ENCODE results near the gene DEDD. TPM values are rescaled to one million over a fixed set of nuclear protein-coding genes. Genes with fewer than 3 reads are reported as not detected.

Gene DEDD
- total RNA-seq, 2 experiments from 2014 or later = 35.5 to 36.6 TPM

GRCh38 chr1:161079436-161080110 lies 52.9 kb downstream of the DEDD start:
- no peaks in the 10 kb centered on the region for H3K9me3 ChIP-seq (ENCODE audit: control insufficient read depth in 1 of 2, insufficient read depth in 1 of 2, low read length in 2 of 2)
- Mint-ChIP-seq H3K27ac (no peak overlapping the region), H3K4me1 (ENCODE audit: low read depth) (no peaks in the 10 kb centered on the region), H3K9me3 (no peaks in the 10 kb centered on the region), H3K36me3 (ENCODE audit: low read depth) (no peaks in the 10 kb centered on the region), H3K27me3 (no peaks in the 10 kb centered on the region), H3K4me3 (no peak overlapping the region)
- no peak overlapping the region for H3K4me3 ChIP-seq (ENCODE audit: low read length)
- H3K4me1 ChIP-seq (ENCODE audit: insufficient read depth, low read length) = no peaks in the 10 kb centered on the region
- POLR2A ChIA-PET = interaction anchor here (0.7 to 2.3 kb wide), 3 partner anchors 11 to 18 kb away, joined by 3 to 5 read pairs (median 4); no protein-coding TSS in a partner anchor
- H3K36me3 ChIP-seq (ENCODE audit: insufficient read depth, low read length) = no peaks in the 10 kb centered on the region
- ATAC-seq (ENCODE audit: poor library complexity) = no peak
- H3K27me3 ChIP-seq (ENCODE audit: control insufficient read depth in 1 of 2, insufficient read depth in 2 of 2, low read length in 2 of 2) = no peaks in the 10 kb centered on the region
- no peak for TF ChIP-seq CTCF (IDR thresholded peaks at IDR 0.05)
- CTCF ChIA-PET = interaction anchor here (0.6 kb wide), 1 partner anchor 89 kb away, joined by 4 read pairs; no protein-coding TSS in a partner anchor
- H3K27ac ChIP-seq (ENCODE audit: low read depth in 1 of 2, low read length in 2 of 2) = no peak overlapping the region
- intact Hi-C loops (cut with DNase I, micrococcal nuclease) = no loop called here
- no peak for DNase-seq

GRCh38 chr1:161077426-161077825 lies 55.0 kb downstream of the DEDD start:
- Mint-ChIP-seq H3K27ac (no peak overlapping the region), H3K4me1 (ENCODE audit: low read depth) (peaks cover 9% of the 10 kb centered on the region), H3K4me3 (no peak overlapping the region), H3K27me3 (no peaks in the 10 kb centered on the region), H3K9me3 (no peaks in the 10 kb centered on the region), H3K36me3 (ENCODE audit: low read depth) (no peaks in the 10 kb centered on the region)
- TF ChIP-seq CTCF (IDR thresholded peaks at IDR 0.05) = no peak
- ATAC-seq (ENCODE audit: poor library complexity) (no peak), DNase-seq (no peak)
- H3K36me3 ChIP-seq (ENCODE audit: insufficient read depth, low read length) = no peaks in the 10 kb centered on the region
- H3K9me3 ChIP-seq (ENCODE audit: control insufficient read depth in 1 of 2, insufficient read depth in 1 of 2, low read length in 2 of 2) = no peaks in the 10 kb centered on the region
- H3K27me3 ChIP-seq (ENCODE audit: control insufficient read depth in 1 of 2, insufficient read depth in 2 of 2, low read length in 2 of 2) = no peaks in the 10 kb centered on the region
- H3K27ac ChIP-seq (ENCODE audit: low read depth in 1 of 2, low read length in 2 of 2) = no peak overlapping the region
- POLR2A ChIA-PET = interaction anchor here (0.6 to 1.5 kb wide), 3 partner anchors 8 to 173 kb away, joined by 3 to 5 read pairs (median 3); partner anchors contain the start of gene ARHGAP30
- CTCF ChIA-PET = no interaction called here
- H3K4me3 ChIP-seq (ENCODE audit: low read length) = no peak overlapping the region
- H3K4me1 ChIP-seq (ENCODE audit: insufficient read depth, low read length) = no peaks in the 10 kb centered on the region
- intact Hi-C loops (cut with DNase I, micrococcal nuclease) = no loop called here

- peaks cover 18% of the 10 kb centered on the region for H3K4me1 Mint-ChIP-seq (ENCODE audit: low read depth)
- intact Hi-C loops (cut with DNase I, micrococcal nuclease) = no loop called here
- H3K27me3 Mint-ChIP-seq = no peaks in the 10 kb centered on the region
- Histone ChIP-seq H3K27ac (ENCODE audit: low read depth in 1 of 2, low read length in 2 of 2) (no peak overlapping the region), H3K27me3 (ENCODE audit: control insufficient read depth in 1 of 2, insufficient read depth in 2 of 2, low read length in 2 of 2) (no peaks in the 10 kb centered on the region), H3K4me1 (ENCODE audit: insufficient read depth, low read length) (peaks cover 10% of the 10 kb centered on the region), H3K9me3 (ENCODE audit: control insufficient read depth in 1 of 2, insufficient read depth in 1 of 2, low read length in 2 of 2) (no peaks in the 10 kb centered on the region), H3K4me3 (ENCODE audit: low read length) (no peak overlapping the region), H3K36me3 (ENCODE audit: insufficient read depth, low read length) (no peaks in the 10 kb centered on the region)
- TF ChIP-seq CTCF (IDR thresholded peaks at IDR 0.05) = no peak
- DNase-seq (no peak), ATAC-seq (ENCODE audit: poor library complexity) (no peak)
- H3K4me3 Mint-ChIP-seq = no peak overlapping the region
- ChIA-PET CTCF (no interaction called here), POLR2A (interaction anchor here (1.4 kb wide), 1 partner anchor 21 kb away, joined by 5 read pairs; no protein-coding TSS in a partner anchor)
- no peaks in the 10 kb centered on the region for H3K9me3 Mint-ChIP-seq
- no peak overlapping the region for H3K27ac Mint-ChIP-seq
- H3K36me3 Mint-ChIP-seq (ENCODE audit: low read depth) = no peaks in the 10 kb centered on the region
Observed at GRCh38 chr1:161076410-161076809, 56.1 kb downstream of the DEDD start.

All from CD4-positive, alpha-beta T cell (primary cell).